H9 (cell line): ENCODE results near the gene TMEFF2. TPM values are rescaled to one million over a fixed set of nuclear protein-coding genes. Genes with fewer than 3 reads are reported as not detected.

Experiments used
- DNase-seq: peaks from one replicate; pipeline ENCODE4 v3.0.0-alpha.2; 2017
- H2AFZ ChIP-seq: one replicate; pipeline ENCODE4 v1.6.1; 2013; ENCODE audit warnings: mild to moderate bottlenecking, low read length, control low read depth, moderate library complexity
- H2AK5ac ChIP-seq: 2 replicates; pipeline ENCODE4 v1.6.1; 2013; ENCODE audit warnings: low read length, control low read depth, mixed read lengths; ENCODE audit not compliant: insufficient read length
- H2BK120ac ChIP-seq: one replicate; pipeline ENCODE4 v1.6.1; 2013; ENCODE audit warnings: low read depth, mild to moderate bottlenecking, low read length, control low read depth, inconsistent platforms; ENCODE audit not compliant: poor library complexity, severe bottlenecking
- H2BK12ac ChIP-seq: 2 replicates; pipeline ENCODE4 v1.6.1; 2013; ENCODE audit warnings: low read length, control low read depth, mixed read lengths, low read depth; ENCODE audit not compliant: insufficient read length
- H2BK15ac ChIP-seq: 2 replicates; pipeline ENCODE4 v1.6.1; 2013; ENCODE audit warnings: low read depth, low read length, control low read depth
- H2BK20ac ChIP-seq: one replicate; pipeline ENCODE4 v1.6.1; 2013; ENCODE audit warnings: low read depth, mild to moderate bottlenecking, low read length, control low read depth, inconsistent platforms; ENCODE audit not compliant: poor library complexity, severe bottlenecking
- H2BK5ac ChIP-seq: 2 replicates; pipeline ENCODE4 v1.6.1; 2013; ENCODE audit warnings: low read length, control low read depth, mixed read lengths; ENCODE audit not compliant: insufficient read length
- H3K14ac ChIP-seq: 2 replicates; pipeline ENCODE4 v1.6.1; 2013; ENCODE audit warnings: low read length, control low read depth; ENCODE audit not compliant: insufficient read depth
- H3K18ac ChIP-seq: 2 replicates; pipeline ENCODE4 v1.6.1; 2013; ENCODE audit warnings: low read depth, mild to moderate bottlenecking, mixed read lengths, low read length, control low read depth; ENCODE audit not compliant: insufficient read length
- H3K23ac ChIP-seq: 2 replicates; pipeline ENCODE4 v1.6.1; 2013; ENCODE audit warnings: low read length, control low read depth, mixed read lengths, low read depth; ENCODE audit not compliant: insufficient read length
- H3K23me2 ChIP-seq: 2 replicates; pipeline ENCODE4 v1.6.1; 2013; ENCODE audit warnings: low read depth, mild to moderate bottlenecking, mixed read lengths, low read length, control low read depth; ENCODE audit not compliant: insufficient read length, poor library complexity, severe bottlenecking
- H3K27ac ChIP-seq: 2 replicates; pipeline ENCODE4 v1.5.1; 2013; ENCODE audit warnings: low read length, control low read depth, mixed read lengths, low read depth; ENCODE audit not compliant: insufficient read length
- H3K27me3 ChIP-seq: 2 replicates; pipeline ENCODE4 v1.6.1; 2013; ENCODE audit warnings: low read length, control low read depth, inconsistent platforms; ENCODE audit not compliant: insufficient read depth
- H3K4ac ChIP-seq: 2 replicates; pipeline ENCODE4 v1.6.1; 2013; ENCODE audit warnings: low read depth, mild to moderate bottlenecking, control low read depth, inconsistent platforms, low read length, moderate library complexity
- H3K4me1 ChIP-seq: 2 replicates; pipeline ENCODE4 v1.6.1; 2013; ENCODE audit warnings: low read length, control low read depth, inconsistent platforms; ENCODE audit not compliant: insufficient read depth
- H3K4me2 ChIP-seq: 2 replicates; pipeline ENCODE4 v1.6.1; 2013; ENCODE audit warnings: low read length, control low read depth, mixed read lengths; ENCODE audit not compliant: insufficient read length, insufficient read depth
- H3K56ac ChIP-seq: 2 replicates; pipeline ENCODE4 v1.6.1; 2013; ENCODE audit warnings: low read depth, mild to moderate bottlenecking, mixed read lengths, low read length, control low read depth; ENCODE audit not compliant: insufficient read length
- H3K79me1 ChIP-seq: 2 replicates; pipeline ENCODE4 v1.6.1; 2013; ENCODE audit warnings: low read depth, mild to moderate bottlenecking, moderate library complexity, low read length, control low read depth, inconsistent platforms; ENCODE audit not compliant: insufficient read depth, poor library complexity, severe bottlenecking
- H3K79me2 ChIP-seq: 2 replicates; pipeline ENCODE4 v1.6.1; 2013; ENCODE audit warnings: low read length, control low read depth, inconsistent platforms; ENCODE audit not compliant: insufficient read depth
- H3K9ac ChIP-seq: 2 replicates; pipeline ENCODE4 v1.6.1; 2013; ENCODE audit warnings: low read length, control low read depth, mixed read lengths; ENCODE audit not compliant: insufficient read length; ENCODE audit errors: extremely low read depth
- H3K9me3 ChIP-seq: one replicate; pipeline ENCODE4 v1.6.1; 2013; ENCODE audit warnings: low read depth, low read length, inconsistent platforms; ENCODE audit not compliant: control insufficient read depth
- H3T11ph ChIP-seq: one replicate; pipeline ENCODE4 v1.6.1; 2013; ENCODE audit warnings: mild to moderate bottlenecking, low read length, control low read depth, inconsistent platforms
- H4K20me1 ChIP-seq: one replicate; pipeline ENCODE4 v1.6.1; 2013; ENCODE audit not compliant: control insufficient read depth, insufficient read length, insufficient read depth
- H4K5ac ChIP-seq: 2 replicates; pipeline ENCODE4 v1.6.1; 2013; ENCODE audit warnings: low read depth, mild to moderate bottlenecking, mixed read lengths, low read length, control low read depth; ENCODE audit not compliant: insufficient read length
- H4K8ac ChIP-seq: replicated peaks from 2 replicates; pipeline ENCODE4 v1.6.1; 2013; ENCODE audit warnings: low read length, control low read depth, mixed read lengths, low read depth; ENCODE audit not compliant: insufficient read length
- H4K91ac ChIP-seq: 2 replicates; pipeline ENCODE4 v1.6.1; 2013; ENCODE audit warnings: low read depth, mild to moderate bottlenecking, moderate library complexity, mixed read lengths, low read length, control low read depth; ENCODE audit not compliant: insufficient read length
- H3K27ac Mint-ChIP-seq, 3 experiments: 2 replicates in 2 of 3; 3 replicates in 1 of 3; pipeline ENCODE4 v1.8.0; 2020 to 2021; ENCODE audit warnings: mixed read lengths in 3 of 3, mild to moderate bottlenecking in 1 of 3, moderate library complexity in 1 of 3
- H3K27me3 Mint-ChIP-seq: 2 replicates; pipeline ENCODE4 v1.8.0; 2021; ENCODE audit warnings: low read depth, mild to moderate bottlenecking, moderate library complexity, mixed read lengths
- H3K36me3 Mint-ChIP-seq, 3 experiments: 2 replicates in 2 of 3; 3 replicates in 1 of 3; pipeline ENCODE4 v1.8.0; 2020 to 2021; ENCODE audit warnings: low read depth in 3 of 3, mixed read lengths in 3 of 3; ENCODE audit not compliant: insufficient read depth in 1 of 3
- H3K4me1 Mint-ChIP-seq, 2 experiments: 2 replicates each; pipeline ENCODE4 v1.8.0; 2020; ENCODE audit warnings: mixed read lengths in 2 of 2
- H3K4me3 Mint-ChIP-seq, 2 experiments: 2 replicates in 1 of 2; 3 replicates in 1 of 2; pipeline ENCODE4 v1.8.0; 2020 to 2021; ENCODE audit warnings: mild to moderate bottlenecking in 2 of 2, mixed read lengths in 2 of 2, moderate library complexity in 1 of 2
- H3K9me3 Mint-ChIP-seq, 2 experiments: 2 replicates in 1 of 2; 3 replicates in 1 of 2; pipeline ENCODE4 v1.8.0; 2020; ENCODE audit warnings: mild to moderate bottlenecking in 2 of 2, mixed read lengths in 2 of 2, moderate library complexity in 1 of 2
- CTCF ChIP-seq: fragments of 200-600 bp; sonication (generic); conservative IDR thresholded peaks from 3 replicates; pipeline ENCODE4 v1.8.0; 2021; ENCODE audit warnings: antibody characterized with exemption, mild to moderate bottlenecking
- WGBS: extraction: QIAGEN DNeasy Blood & Tissue Kit; methylation state at CpG from one replicate; pipeline ENCODE4 v1.1.7; 2013; ENCODE audit warnings: missing lambda C conversion rate, low lambda C conversion rate, mixed read lengths; ENCODE audit not compliant: insufficient read length; ENCODE audit errors: extremely low coverage; 5-methylcytosine and 5-hydroxymethylcytosine counted together
- total RNA-seq: library from RNA; stranded (reverse); gene quantifications from 2 replicates; pipeline ENCODE4 v1.2.1, GENCODE V29; 2021

Gene TMEFF2
- total RNA-seq, 1 experiment from 2014 or later: 0.39 TPM

GRCh38 chr2:191941376-191941929 is 253.3 kb downstream of the TMEFF2 start:
- Histone ChIP-seq H3K79me1 (no peaks in the 10 kb centered on the region), H3K4ac (no peak overlapping the region), H2BK20ac (no peak overlapping the region), H3K23me2 (no peaks in the 10 kb centered on the region), H3K14ac (no peak overlapping the region), H3K18ac (no peak overlapping the region), H2AFZ (no peak overlapping the region), H3K79me2 (no peaks in the 10 kb centered on the region), H3K4me1 (0 out of 2 replicates have a peak, but pooled peaks cover 2% of the 10 kb centered on the region), H3K27ac (no peak overlapping the region), H2BK120ac (no peak overlapping the region), H3T11ph (no peak overlapping the region), H3K23ac (no peak overlapping the region), H3K9me3 (no peaks in the 10 kb centered on the region), H2AK5ac (no peak overlapping the region), H2BK5ac (no peak overlapping the region), H4K91ac (no peak overlapping the region), H3K4me2 (no peak overlapping the region), H2BK15ac (no peak overlapping the region), H3K9ac (no peak overlapping the region), H4K5ac (no peak overlapping the region), H4K20me1 (no peaks in the 10 kb centered on the region), H2BK12ac (no peak overlapping the region), H4K8ac (no peak overlapping the region), H3K27me3 (no peaks in the 10 kb centered on the region), H3K56ac (no peak overlapping the region)
- Mint-ChIP-seq H3K9me3 (no peaks in the 10 kb centered on the region), H3K36me3 (no peaks in the 10 kb centered on the region), H3K4me3 (no peak overlapping the region), H3K27ac (no peak overlapping the region), H3K27me3 (no peaks in the 10 kb centered on the region), H3K4me1 (peaks cover 16 to 19% of the 10 kb centered on the region in 2 experiments)
- TF ChIP-seq CTCF: no peak
- no CpG with 5 or more reads among the region's 3 CpGs for WGBS
- DNase-seq: no peak
